H9 (cell line): ENCODE measurements around the gene ANKHD1. TPM values are rescaled to one million over a fixed set of nuclear protein-coding genes. Genes with fewer than 3 reads are reported as not detected.

Source experiments
- DNase-seq: peaks from one replicate; pipeline ENCODE4 v3.0.0-alpha.2; 2017
- H2AFZ ChIP-seq: one replicate; pipeline ENCODE4 v1.6.1; 2013; ENCODE audit warnings: mild to moderate bottlenecking, low read length, control low read depth, moderate library complexity
- H2AK5ac ChIP-seq: 2 replicates; pipeline ENCODE4 v1.6.1; 2013; ENCODE audit warnings: low read length, control low read depth, mixed read lengths; ENCODE audit not compliant: insufficient read length
- H2BK120ac ChIP-seq: one replicate; pipeline ENCODE4 v1.6.1; 2013; ENCODE audit warnings: low read depth, mild to moderate bottlenecking, low read length, control low read depth, inconsistent platforms; ENCODE audit not compliant: poor library complexity, severe bottlenecking
- H2BK12ac ChIP-seq: 2 replicates; pipeline ENCODE4 v1.6.1; 2013; ENCODE audit warnings: low read length, control low read depth, mixed read lengths, low read depth; ENCODE audit not compliant: insufficient read length
- H2BK15ac ChIP-seq: 2 replicates; pipeline ENCODE4 v1.6.1; 2013; ENCODE audit warnings: low read depth, low read length, control low read depth
- H2BK20ac ChIP-seq: one replicate; pipeline ENCODE4 v1.6.1; 2013; ENCODE audit warnings: low read depth, mild to moderate bottlenecking, low read length, control low read depth, inconsistent platforms; ENCODE audit not compliant: poor library complexity, severe bottlenecking
- H2BK5ac ChIP-seq: 2 replicates; pipeline ENCODE4 v1.6.1; 2013; ENCODE audit warnings: low read length, control low read depth, mixed read lengths; ENCODE audit not compliant: insufficient read length
- H3K14ac ChIP-seq: 2 replicates; pipeline ENCODE4 v1.6.1; 2013; ENCODE audit warnings: low read length, control low read depth; ENCODE audit not compliant: insufficient read depth
- H3K18ac ChIP-seq: 2 replicates; pipeline ENCODE4 v1.6.1; 2013; ENCODE audit warnings: low read depth, mild to moderate bottlenecking, mixed read lengths, low read length, control low read depth; ENCODE audit not compliant: insufficient read length
- H3K23ac ChIP-seq: 2 replicates; pipeline ENCODE4 v1.6.1; 2013; ENCODE audit warnings: low read length, control low read depth, mixed read lengths, low read depth; ENCODE audit not compliant: insufficient read length
- H3K23me2 ChIP-seq: 2 replicates; pipeline ENCODE4 v1.6.1; 2013; ENCODE audit warnings: low read depth, mild to moderate bottlenecking, mixed read lengths, low read length, control low read depth; ENCODE audit not compliant: insufficient read length, poor library complexity, severe bottlenecking
- H3K27ac ChIP-seq: 2 replicates; pipeline ENCODE4 v1.5.1; 2013; ENCODE audit warnings: low read length, control low read depth, mixed read lengths, low read depth; ENCODE audit not compliant: insufficient read length
- H3K27me3 ChIP-seq: 2 replicates; pipeline ENCODE4 v1.6.1; 2013; ENCODE audit warnings: low read length, control low read depth, inconsistent platforms; ENCODE audit not compliant: insufficient read depth
- H3K4ac ChIP-seq: 2 replicates; pipeline ENCODE4 v1.6.1; 2013; ENCODE audit warnings: low read depth, mild to moderate bottlenecking, control low read depth, inconsistent platforms, low read length, moderate library complexity
- H3K4me1 ChIP-seq: 2 replicates; pipeline ENCODE4 v1.6.1; 2013; ENCODE audit warnings: low read length, control low read depth, inconsistent platforms; ENCODE audit not compliant: insufficient read depth
- H3K4me2 ChIP-seq: 2 replicates; pipeline ENCODE4 v1.6.1; 2013; ENCODE audit warnings: low read length, control low read depth, mixed read lengths; ENCODE audit not compliant: insufficient read length, insufficient read depth
- H3K56ac ChIP-seq: 2 replicates; pipeline ENCODE4 v1.6.1; 2013; ENCODE audit warnings: low read depth, mild to moderate bottlenecking, mixed read lengths, low read length, control low read depth; ENCODE audit not compliant: insufficient read length
- H3K79me1 ChIP-seq: 2 replicates; pipeline ENCODE4 v1.6.1; 2013; ENCODE audit warnings: low read depth, mild to moderate bottlenecking, moderate library complexity, low read length, control low read depth, inconsistent platforms; ENCODE audit not compliant: insufficient read depth, poor library complexity, severe bottlenecking
- H3K79me2 ChIP-seq: 2 replicates; pipeline ENCODE4 v1.6.1; 2013; ENCODE audit warnings: low read length, control low read depth, inconsistent platforms; ENCODE audit not compliant: insufficient read depth
- H3K9ac ChIP-seq: 2 replicates; pipeline ENCODE4 v1.6.1; 2013; ENCODE audit warnings: low read length, control low read depth, mixed read lengths; ENCODE audit not compliant: insufficient read length; ENCODE audit errors: extremely low read depth
- H3K9me3 ChIP-seq: one replicate; pipeline ENCODE4 v1.6.1; 2013; ENCODE audit warnings: low read depth, low read length, inconsistent platforms; ENCODE audit not compliant: control insufficient read depth
- H3T11ph ChIP-seq: one replicate; pipeline ENCODE4 v1.6.1; 2013; ENCODE audit warnings: mild to moderate bottlenecking, low read length, control low read depth, inconsistent platforms
- H4K20me1 ChIP-seq: one replicate; pipeline ENCODE4 v1.6.1; 2013; ENCODE audit not compliant: control insufficient read depth, insufficient read length, insufficient read depth
- H4K5ac ChIP-seq: 2 replicates; pipeline ENCODE4 v1.6.1; 2013; ENCODE audit warnings: low read depth, mild to moderate bottlenecking, mixed read lengths, low read length, control low read depth; ENCODE audit not compliant: insufficient read length
- H4K8ac ChIP-seq: replicated peaks from 2 replicates; pipeline ENCODE4 v1.6.1; 2013; ENCODE audit warnings: low read length, control low read depth, mixed read lengths, low read depth; ENCODE audit not compliant: insufficient read length
- H4K91ac ChIP-seq: 2 replicates; pipeline ENCODE4 v1.6.1; 2013; ENCODE audit warnings: low read depth, mild to moderate bottlenecking, moderate library complexity, mixed read lengths, low read length, control low read depth; ENCODE audit not compliant: insufficient read length
- H3K27ac Mint-ChIP-seq, 3 experiments: 2 replicates in 2 of 3; 3 replicates in 1 of 3; pipeline ENCODE4 v1.8.0; 2020 to 2021; ENCODE audit warnings: mixed read lengths in 3 of 3, mild to moderate bottlenecking in 1 of 3, moderate library complexity in 1 of 3
- H3K27me3 Mint-ChIP-seq: 2 replicates; pipeline ENCODE4 v1.8.0; 2021; ENCODE audit warnings: low read depth, mild to moderate bottlenecking, moderate library complexity, mixed read lengths
- H3K36me3 Mint-ChIP-seq, 3 experiments: 2 replicates in 2 of 3; 3 replicates in 1 of 3; pipeline ENCODE4 v1.8.0; 2020 to 2021; ENCODE audit warnings: low read depth in 3 of 3, mixed read lengths in 3 of 3; ENCODE audit not compliant: insufficient read depth in 1 of 3
- H3K4me1 Mint-ChIP-seq, 2 experiments: 2 replicates each; pipeline ENCODE4 v1.8.0; 2020; ENCODE audit warnings: mixed read lengths in 2 of 2
- H3K4me3 Mint-ChIP-seq, 2 experiments: 2 replicates in 1 of 2; 3 replicates in 1 of 2; pipeline ENCODE4 v1.8.0; 2020 to 2021; ENCODE audit warnings: mild to moderate bottlenecking in 2 of 2, mixed read lengths in 2 of 2, moderate library complexity in 1 of 2
- H3K9me3 Mint-ChIP-seq, 2 experiments: 2 replicates in 1 of 2; 3 replicates in 1 of 2; pipeline ENCODE4 v1.8.0; 2020; ENCODE audit warnings: mild to moderate bottlenecking in 2 of 2, mixed read lengths in 2 of 2, moderate library complexity in 1 of 2
- CTCF ChIP-seq: fragments of 200-600 bp; sonication (generic); conservative IDR thresholded peaks from 3 replicates; pipeline ENCODE4 v1.8.0; 2021; ENCODE audit warnings: antibody characterized with exemption, mild to moderate bottlenecking
- WGBS: extraction: QIAGEN DNeasy Blood & Tissue Kit; methylation state at CpG from one replicate; pipeline ENCODE4 v1.1.7; 2013; ENCODE audit warnings: missing lambda C conversion rate, low lambda C conversion rate, mixed read lengths; ENCODE audit not compliant: insufficient read length; ENCODE audit errors: extremely low coverage; 5-methylcytosine and 5-hydroxymethylcytosine counted together
- total RNA-seq: library from RNA; stranded (reverse); gene quantifications from 2 replicates; pipeline ENCODE4 v1.2.1, GENCODE V29; 2021

The ANKHD1 gene
- total RNA-seq, 1 experiment from 2014 or later: 105 TPM

DNA sequence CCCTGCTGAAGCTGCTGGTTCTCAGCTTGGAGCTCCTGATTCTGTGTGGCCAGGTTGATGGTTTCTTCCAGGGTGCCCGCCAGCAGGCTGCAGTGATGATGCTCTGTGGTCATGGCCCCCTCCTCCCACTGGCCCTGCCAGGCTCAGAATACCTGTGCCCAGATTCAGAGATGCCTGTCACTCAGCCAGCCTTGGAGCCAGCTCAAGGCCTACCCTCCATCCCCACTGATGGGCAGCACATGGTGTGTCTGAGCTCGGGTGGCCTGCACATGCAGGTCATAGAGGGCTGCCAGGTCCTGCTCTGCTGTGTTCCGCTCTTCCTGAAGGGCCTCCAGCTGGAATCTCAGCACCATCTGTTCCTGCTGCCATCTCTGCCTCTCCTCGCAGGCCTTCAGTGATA, 168.4 kb downstream of the ANKHD1 start:
- no peak for DNase-seq
- H3K23ac ChIP-seq: no peak overlapping the region
- TF ChIP-seq CTCF: no peak
- Mint-ChIP-seq H3K4me1 (peaks cover 6 to 10% of the 10 kb centered on the region in 2 experiments; a peak in 3 of 4 replicates), H3K27me3 (no peaks in the 10 kb centered on the region), H3K4me3 (no peak overlapping the region), H3K27ac (no peak overlapping the region), H3K36me3 (peaks cover 7 to 29% (median 22%) of the 10 kb centered on the region in 3 experiments), H3K9me3 (no peaks in the 10 kb centered on the region; a peak in 2 of 5 replicates)
- H3K18ac ChIP-seq: no peak overlapping the region
- H3K9ac ChIP-seq: no peak overlapping the region
- H3K4ac ChIP-seq: no peak overlapping the region
- no peaks in the 10 kb centered on the region for H3K27me3 ChIP-seq
- no peaks in the 10 kb centered on the region for H3K79me1 ChIP-seq
- H3T11ph ChIP-seq: no peak overlapping the region
- no peak overlapping the region for H3K14ac ChIP-seq
- H3K56ac ChIP-seq: no peak overlapping the region
- no CpG with 5 or more reads among the region's 4 CpGs for WGBS
- no peak overlapping the region for H4K8ac ChIP-seq
- H2BK15ac ChIP-seq: no peak overlapping the region
- H3K4me1 ChIP-seq: 0 out of 2 replicates have a peak, but pooled peaks cover 2% of the 10 kb centered on the region
- no peak overlapping the region for H2AK5ac ChIP-seq
- peaks cover 3% of the 10 kb centered on the region for H3K23me2 ChIP-seq
- no peak overlapping the region for H2BK120ac ChIP-seq
- H2BK20ac ChIP-seq: no peak overlapping the region
- no peaks in the 10 kb centered on the region for H3K79me2 ChIP-seq
- H2AFZ ChIP-seq: no peak overlapping the region
- H3K4me2 ChIP-seq: no peak overlapping the region
- no peak overlapping the region for H4K91ac ChIP-seq
- no peak overlapping the region for H2BK5ac ChIP-seq
- H4K5ac ChIP-seq: no peak overlapping the region
- H3K27ac ChIP-seq: no peak overlapping the region
- no peaks in the 10 kb centered on the region for H4K20me1 ChIP-seq
- H3K9me3 ChIP-seq: no peaks in the 10 kb centered on the region
- no peak overlapping the region for H2BK12ac ChIP-seq
